ENCODE measurements around the gene CMAS. TPM values are rescaled to one million over a fixed set of nuclear protein-coding genes. Genes with fewer than 3 reads are reported as not detected.
"Not testable (repeated sequence)": the region's sequence is repeated elsewhere in the genome, so short reads cannot be mapped to it uniquely, and the experiment has no call there.

CMAS gene
- total RNA-seq, 2 donors from 2014 or later, result 50.2 to 87.3 TPM

GRCh38 chr12:22018860-22019259, 27.2 kb upstream of the CMAS start:
- Histone ChIP-seq H3K9ac (ENCODE audit: extremely low read depth, low read length, poor library complexity, severe bottlenecking) (no peak overlapping the region), H3K27ac (ENCODE audit: low read depth, low read length) (no peak overlapping the region), H3K9me3 (ENCODE audit: control insufficient read depth, low read length) (peaks cover 17% of the 10 kb centered on the region), H3K4me3 (ENCODE audit: low read length) (no peak overlapping the region), H3K4me1 (ENCODE audit: control insufficient read depth, insufficient read depth, low read length) (no peaks in the 10 kb centered on the region), H3K36me3 (ENCODE audit: control insufficient read depth, insufficient read depth, low read length) (no peaks in the 10 kb centered on the region), H3K27me3 (ENCODE audit: control insufficient read depth, insufficient read depth, low read length, poor library complexity, severe bottlenecking) (peaks cover 17% of the 10 kb centered on the region)
- Mint-ChIP-seq H3K36me3 (ENCODE audit: low read depth) (peaks cover 4% of the 10 kb centered on the region), H3K27ac (no peak overlapping the region), H3K27me3 (ENCODE audit: insufficient read depth) (no peaks in the 10 kb centered on the region), H3K9me3 (peaks cover 16% of the 10 kb centered on the region), H3K4me3 (no peak overlapping the region), H3K4me1 (peaks cover 2% of the 10 kb centered on the region)
- no peak for DNase-seq
- TF ChIP-seq CTCF (conservative IDR thresholded peaks at IDR 0.05), result peak; percentile 78
- WGBS, 2 experiments (ENCODE audit: insufficient coverage in 1 of 2, insufficient read length in 1 of 2), result 81 to 100% methylated on average over 1 to 3 of the region's 6 CpGs

GRCh38 chr12:22023489-22023888, 22.5 kb upstream of the CMAS start:
- H3K36me3 ChIP-seq (ENCODE audit: control insufficient read depth, insufficient read depth, low read length); H3K4me3 Mint-ChIP-seq; H3K4me1 ChIP-seq (ENCODE audit: control insufficient read depth, insufficient read depth, low read length); H3K27ac ChIP-seq (ENCODE audit: low read depth, low read length); DNase-seq; H3K4me1 Mint-ChIP-seq; H3K9ac ChIP-seq (ENCODE audit: extremely low read depth, low read length, poor library complexity, severe bottlenecking); H3K27ac Mint-ChIP-seq; H3K27me3 Mint-ChIP-seq (ENCODE audit: insufficient read depth); H3K36me3 Mint-ChIP-seq (ENCODE audit: low read depth): not testable (repeated sequence)
- Histone ChIP-seq H3K27me3 (ENCODE audit: control insufficient read depth, insufficient read depth, low read length, poor library complexity, severe bottlenecking) (peaks cover 17% of the 10 kb centered on the region), H3K4me3 (ENCODE audit: low read length) (peak overlapping the region; percentile 29), H3K9me3 (ENCODE audit: control insufficient read depth, low read length) (peaks cover 27% of the 10 kb centered on the region)
- peaks cover 30% of the 10 kb centered on the region for H3K9me3 Mint-ChIP-seq

GRCh38 chr12:22029491-22029890, 16.5 kb upstream of the CMAS start:
- WGBS, 2 experiments (ENCODE audit: insufficient coverage in 1 of 2, insufficient read length in 1 of 2), result 73 to 100% methylated on average over 1 to 2 of the region's 2 CpGs

More at GRCh38 chr12:22029491-22029890, 16.5 kb upstream of the CMAS start:
- Mint-ChIP-seq H3K27ac (no peak overlapping the region), H3K9me3 (peaks cover 7% of the 10 kb centered on the region), H3K4me3 (no peak overlapping the region), H3K36me3 (ENCODE audit: low read depth) (no peaks in the 10 kb centered on the region), H3K4me1 (peaks cover 20% of the 10 kb centered on the region), H3K27me3 (ENCODE audit: insufficient read depth) (peaks cover 20% of the 10 kb centered on the region)
- DNase-seq, result no peak
- Histone ChIP-seq H3K9me3 (ENCODE audit: control insufficient read depth, low read length) (peaks cover 3% of the 10 kb centered on the region), H3K27me3 (ENCODE audit: control insufficient read depth, insufficient read depth, low read length, poor library complexity, severe bottlenecking) (peaks cover 7% of the 10 kb centered on the region), H3K27ac (ENCODE audit: low read depth, low read length) (no peak overlapping the region), H3K4me1 (ENCODE audit: control insufficient read depth, insufficient read depth, low read length) (peaks cover 2% of the 10 kb centered on the region), H3K9ac (ENCODE audit: extremely low read depth, low read length, poor library complexity, severe bottlenecking) (no peak overlapping the region), H3K36me3 (ENCODE audit: control insufficient read depth, insufficient read depth, low read length) (no peaks in the 10 kb centered on the region), H3K4me3 (ENCODE audit: low read length) (no peak overlapping the region)
- no peak for TF ChIP-seq CTCF (conservative IDR thresholded peaks at IDR 0.05)
